GM23248 (cell line): ENCODE data around the gene KDM2B.

Experiments used
- EZH2 ChIP-seq: fragments of 200-600 bp; sonication (generic); IDR thresholded peaks from 2 replicates; pipeline ENCODE4 v1.6.1; 2018; ENCODE audit warnings: antibody characterized with exemption, mild to moderate bottlenecking; ENCODE audit not compliant: insufficient read depth, poor library complexity, severe bottlenecking
- EZH2phosphoT487 ChIP-seq: fragments of 200-600 bp; sonication (generic); IDR thresholded peaks from 2 replicates; pipeline ENCODE4 v1.6.1; 2018; ENCODE audit warnings: antibody characterized with exemption, moderate library complexity, mild to moderate bottlenecking, low read depth; ENCODE audit not compliant: insufficient read depth

GRCh38 chr12:121603581-121603980, 22.8 kb upstream of the KDM2B start:
- TF ChIP-seq EZH2phosphoT487 (no peak), EZH2 (no peak)
